ENCODE data around the gene CCDC33.

- TF ChIP-seq CTCF (IDR thresholded peaks at IDR 0.05; ENCODE audit: low read depth, low read length, poor library complexity, severe bottlenecking) (no peak), EZH2phosphoT487 (IDR thresholded peaks at IDR 0.05; ENCODE audit: borderline replicate concordance, low read length) (no peak)
Observed at GRCh38 chr15:74318376-74319137, 82.4 kb downstream of the CCDC33 start.

Measured in DOHH2 (cell line).